Glomerular endothelial cell (primary cell): ENCODE data around the gene SPATA32. TPM values are rescaled to one million over a fixed set of nuclear protein-coding genes. Genes with fewer than 3 reads are reported as not detected.

Source experiments
- DNase-seq: peaks from one replicate; pipeline ENCODE4 v3.0.0-alpha.2; 2011; ENCODE audit warnings: low read depth, low spot score; ENCODE audit errors: extremely low read depth
- total RNA-seq: library from RNA; depleted of rRNA; stranded (reverse); fragments of >200 nt; gene quantifications from 2 replicates; pipeline ENCODE4 v1.2.3, GENCODE V29; 2015

SPATA32 gene
- total RNA-seq, 1 donor from 2014 or later: not detected

GRCh38 chr17:45248132-45248957 is 13.5 kb downstream of the SPATA32 start:
- DNase-seq: no peak

GRCh38 chr17:45247429-45248131 is 14.3 kb downstream of the SPATA32 start:
- no peak for DNase-seq

DNA sequence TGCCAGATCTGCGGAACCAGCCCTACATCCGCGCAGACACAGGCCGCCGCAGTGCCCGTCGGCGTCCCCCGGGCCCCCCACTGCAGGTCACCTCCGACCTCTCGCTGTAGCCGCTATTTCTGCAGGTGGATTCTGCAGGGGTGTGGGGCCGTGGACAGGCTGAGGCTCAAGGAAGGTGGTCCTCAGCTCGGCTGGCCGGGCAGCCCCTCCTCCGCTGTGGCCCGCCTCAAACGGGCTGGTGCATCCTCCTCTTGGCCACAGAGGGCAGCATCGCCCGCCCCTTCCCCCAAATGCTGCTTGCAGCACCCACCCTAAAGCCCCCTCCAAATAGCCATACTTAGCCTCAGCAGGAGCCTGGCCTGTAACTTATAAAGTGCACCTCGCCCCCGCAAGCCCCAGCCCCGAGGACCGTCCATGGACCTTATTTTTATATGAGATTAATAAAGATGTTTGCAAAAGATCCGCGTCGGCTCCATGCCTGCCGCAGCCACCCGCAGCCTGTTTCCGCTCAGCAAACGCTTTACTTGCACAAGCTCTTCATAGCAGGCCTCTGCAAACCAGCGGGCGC is 14.9 kb downstream of the SPATA32 start:
- DNase-seq: no peak

- DNase-seq: no peak
Observed at GRCh38 chr17:45246338-45246737, 15.6 kb downstream of the SPATA32 start.

DNA sequence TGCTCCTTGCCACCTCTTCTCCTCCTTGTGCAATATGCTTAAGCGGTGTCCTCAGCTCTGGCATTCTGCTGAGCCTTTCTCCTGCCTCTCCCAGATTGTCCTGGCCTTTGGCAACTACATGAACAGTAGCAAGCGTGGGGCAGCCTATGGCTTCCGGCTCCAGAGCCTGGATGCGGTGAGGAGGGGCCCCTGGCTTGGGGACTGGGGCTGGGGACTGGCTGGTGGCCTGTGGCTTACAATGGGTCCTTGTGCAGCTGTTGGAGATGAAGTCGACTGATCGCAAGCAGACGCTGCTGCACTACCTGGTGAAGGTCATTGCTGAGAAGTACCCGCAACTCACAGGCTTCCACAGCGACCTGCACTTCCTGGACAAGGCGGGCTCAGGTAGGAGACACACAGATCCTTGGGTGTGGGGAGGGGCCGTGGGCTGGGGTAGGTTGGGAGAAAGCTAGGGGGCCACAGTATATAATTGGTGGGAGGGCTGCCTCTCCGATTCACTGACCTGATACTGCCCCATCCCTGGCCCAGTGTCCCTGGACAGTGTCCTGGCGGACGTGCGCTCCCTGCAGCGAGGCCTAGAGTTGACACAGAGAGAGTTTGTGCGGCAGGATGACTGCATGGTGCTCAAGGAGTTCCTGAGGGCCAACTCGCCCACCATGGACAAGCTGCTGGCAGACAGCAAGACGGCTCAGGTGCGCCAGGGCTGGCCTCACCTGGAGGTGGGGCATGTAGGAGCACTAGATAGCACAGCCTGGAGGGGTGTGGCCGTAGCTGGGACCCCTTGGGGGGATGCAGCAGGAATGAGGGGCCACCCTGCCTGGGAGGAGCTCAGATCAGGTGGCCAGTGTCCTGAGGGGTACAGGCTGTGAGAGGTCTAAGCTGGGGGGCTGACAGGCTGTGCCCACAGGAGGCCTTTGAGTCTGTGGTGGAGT is 16.9 kb downstream of the SPATA32 start:
- DNase-seq: no peak

DNA sequence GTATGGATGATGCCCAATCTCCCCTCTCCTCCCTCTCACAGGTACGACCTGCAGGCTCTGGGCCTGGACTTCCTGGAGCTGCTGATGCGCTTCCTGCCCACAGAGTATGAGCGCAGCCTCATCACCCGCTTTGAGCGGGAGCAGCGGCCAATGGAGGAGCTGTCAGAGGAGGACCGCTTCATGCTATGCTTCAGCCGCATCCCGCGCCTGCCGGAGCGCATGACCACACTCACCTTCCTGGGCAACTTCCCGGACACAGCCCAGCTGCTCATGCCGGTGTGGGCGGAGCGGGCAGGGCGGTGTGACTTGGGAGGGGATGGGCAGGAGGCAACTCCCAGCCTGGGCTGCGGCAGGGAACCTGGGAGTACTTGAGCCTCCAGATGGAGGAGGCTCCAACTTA is 18.1 kb downstream of the SPATA32 start:
- DNase-seq: no peak

DNA sequence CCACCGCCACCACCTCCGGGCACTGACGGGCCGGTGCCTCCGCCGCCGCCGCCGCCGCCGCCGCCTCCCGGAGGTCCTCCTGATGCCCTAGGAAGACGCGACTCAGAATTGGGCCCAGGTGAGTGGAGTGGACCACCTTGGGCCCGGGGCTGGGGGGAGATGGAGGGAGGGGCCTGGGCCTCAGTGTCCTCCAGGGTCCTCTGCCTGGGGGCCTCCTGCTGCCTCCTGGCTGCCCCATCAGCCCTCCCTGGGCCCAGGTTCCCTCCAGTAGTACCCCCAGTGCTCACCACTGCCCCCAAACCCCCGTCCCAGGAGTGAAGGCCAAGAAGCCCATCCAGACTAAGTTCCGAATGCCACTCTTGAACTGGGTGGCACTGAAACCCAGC is 19.9 kb downstream of the SPATA32 start:
- DNase-seq: no peak

DNA sequence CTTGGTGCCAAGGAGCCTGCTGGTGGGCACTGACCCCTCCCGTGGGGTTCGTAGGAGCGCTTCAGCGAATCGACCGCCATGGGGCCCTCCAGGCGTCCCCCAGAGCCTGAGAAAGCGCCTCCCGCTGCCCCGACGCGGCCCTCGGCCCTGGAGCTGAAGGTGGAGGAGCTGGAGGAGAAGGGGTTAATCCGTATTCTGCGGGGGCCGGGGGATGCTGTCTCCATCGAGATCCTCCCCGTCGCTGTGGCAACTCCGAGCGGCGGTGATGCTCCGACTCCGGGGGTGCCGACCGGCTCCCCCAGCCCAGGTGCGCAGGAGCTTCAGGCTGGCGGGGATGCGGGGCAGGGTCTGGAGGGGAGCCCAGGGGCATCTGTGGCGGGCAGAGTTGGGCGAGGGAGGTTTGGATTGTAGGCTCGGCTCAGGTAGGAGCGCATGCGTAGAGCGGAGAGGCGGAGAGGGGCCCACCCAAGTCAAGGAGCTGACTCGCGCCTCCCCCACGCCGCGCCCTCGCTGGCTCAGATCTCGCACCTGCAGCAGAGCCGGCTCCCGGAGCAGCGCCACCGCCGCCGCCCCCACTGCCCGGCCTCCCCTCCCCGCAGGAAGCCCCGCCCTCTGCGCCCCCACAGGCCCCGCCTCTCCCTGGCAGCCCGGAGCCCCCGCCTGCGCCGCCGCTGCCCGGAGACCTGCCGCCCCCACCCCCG is 20.4 kb downstream of the SPATA32 start:
- DNase-seq: no peak

- no peak for DNase-seq
Observed at GRCh38 chr17:45240905-45241327, 21.0 kb downstream of the SPATA32 start.

DNA sequence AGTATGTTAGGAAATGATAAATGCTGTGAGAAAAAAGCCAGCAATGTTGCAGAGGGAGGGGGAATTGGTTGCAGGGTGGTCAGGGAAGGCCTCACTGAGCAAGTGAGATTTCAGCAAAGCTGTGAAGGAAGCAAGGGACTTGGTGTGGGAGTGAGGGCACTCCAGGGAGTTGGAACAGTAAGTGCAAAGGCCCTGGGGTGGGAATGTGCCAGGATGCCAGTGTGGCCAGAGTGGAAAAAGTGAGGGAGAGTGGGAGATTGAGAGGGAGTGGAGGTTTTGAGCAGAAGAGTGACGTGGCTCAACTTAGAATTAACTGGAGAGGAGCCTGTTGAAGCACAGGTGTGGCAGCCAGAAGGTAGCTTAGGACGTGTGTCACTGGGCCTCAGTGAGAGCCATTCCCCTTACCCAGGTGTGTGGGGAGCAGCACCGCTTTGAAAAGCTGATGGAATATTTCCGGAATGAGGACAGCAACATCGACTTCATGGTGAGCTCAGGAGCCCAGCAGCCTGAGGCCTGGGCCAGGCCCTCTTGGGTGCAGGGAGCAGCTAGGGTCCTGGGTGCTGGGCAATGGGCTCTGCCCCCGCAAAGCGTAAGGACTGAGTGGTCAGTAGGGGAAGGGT is 23.6 kb downstream of the SPATA32 start:
- DNase-seq: no peak

DNA sequence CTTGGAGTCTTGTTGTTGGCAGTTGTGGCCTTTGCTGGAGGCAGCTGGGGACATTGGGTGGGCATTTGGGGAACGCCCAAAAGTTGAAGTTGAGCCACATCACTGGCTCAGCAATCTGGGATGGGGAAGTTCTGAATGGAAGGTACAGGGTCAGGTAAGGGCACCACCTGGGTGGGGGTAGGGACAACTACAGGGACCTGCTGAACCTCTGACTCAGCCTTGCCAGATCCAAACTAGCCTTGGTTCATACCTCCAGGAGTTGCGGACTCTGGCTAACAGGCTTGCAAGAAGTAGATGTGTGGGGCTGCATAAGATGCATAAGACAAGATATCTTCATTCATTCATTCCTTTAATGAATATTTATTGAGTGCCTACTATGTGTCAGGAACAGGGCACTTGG is 24.2 kb downstream of the SPATA32 start:
- no peak for DNase-seq

DNA sequence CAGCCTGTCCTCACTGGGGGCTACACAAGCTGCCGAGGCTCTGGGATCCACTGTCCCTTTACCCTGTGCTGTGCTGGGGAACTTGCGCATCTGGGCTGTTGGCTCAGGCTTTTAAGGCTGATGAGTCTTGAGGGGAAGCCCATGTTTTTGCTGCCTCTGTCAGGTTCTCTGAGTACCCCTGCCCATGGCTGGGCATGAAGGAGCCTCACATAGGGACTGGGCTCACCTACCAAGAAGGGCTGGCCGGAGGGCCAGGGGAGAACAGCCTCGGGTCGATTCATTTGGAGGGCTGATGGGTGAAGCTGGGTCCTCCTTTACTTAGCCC is 25.6 kb downstream of the SPATA32 start:
- no peak for DNase-seq

DNA sequence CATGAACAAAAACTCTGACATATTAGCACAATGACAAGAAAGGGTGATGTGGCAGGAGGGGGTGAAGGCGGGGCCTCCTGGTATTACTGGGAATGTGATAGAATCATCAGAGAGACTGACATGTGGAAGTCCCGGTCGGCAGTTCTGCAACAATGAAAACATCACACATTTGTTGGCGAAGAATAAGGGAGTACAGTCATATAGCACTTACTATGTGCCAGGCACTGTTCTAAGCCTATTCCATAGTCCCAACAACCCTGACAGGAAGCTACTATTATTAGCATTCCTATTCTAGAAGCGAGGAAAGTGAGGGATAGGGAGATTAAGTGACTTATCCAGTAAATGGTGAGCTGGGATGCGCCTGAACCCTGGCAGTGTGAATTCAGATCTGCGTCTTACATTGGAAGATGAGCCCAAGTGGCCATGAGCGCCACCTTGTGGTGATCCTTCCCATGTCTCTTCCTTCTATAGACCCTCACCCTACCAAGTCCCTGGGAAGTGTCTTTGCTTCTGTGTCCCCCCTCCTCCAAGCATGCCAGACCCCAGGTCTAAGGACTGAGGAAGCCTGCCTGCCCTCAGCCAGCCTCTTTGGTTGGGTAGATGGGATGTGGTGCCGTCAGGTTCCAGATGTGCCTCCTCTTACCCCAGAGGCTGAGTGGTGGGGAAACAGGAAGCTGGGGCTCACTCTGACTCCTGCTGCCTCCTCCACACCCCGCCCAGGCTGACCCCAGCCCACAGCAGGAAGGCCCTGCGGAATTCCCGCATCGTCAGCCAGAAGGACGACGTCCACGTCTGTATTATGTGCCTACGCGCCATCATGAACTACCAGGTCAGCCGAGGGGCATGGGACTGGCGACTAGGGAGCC is 26.2 kb downstream of the SPATA32 start:
- DNase-seq: peak; percentile 50

- DNase-seq: no peak
Observed at GRCh38 chr17:45234641-45235415, 27.1 kb downstream of the SPATA32 start.

- no peak for DNase-seq
Observed at GRCh38 chr17:45233423-45233924, 28.4 kb downstream of the SPATA32 start.

DNA sequence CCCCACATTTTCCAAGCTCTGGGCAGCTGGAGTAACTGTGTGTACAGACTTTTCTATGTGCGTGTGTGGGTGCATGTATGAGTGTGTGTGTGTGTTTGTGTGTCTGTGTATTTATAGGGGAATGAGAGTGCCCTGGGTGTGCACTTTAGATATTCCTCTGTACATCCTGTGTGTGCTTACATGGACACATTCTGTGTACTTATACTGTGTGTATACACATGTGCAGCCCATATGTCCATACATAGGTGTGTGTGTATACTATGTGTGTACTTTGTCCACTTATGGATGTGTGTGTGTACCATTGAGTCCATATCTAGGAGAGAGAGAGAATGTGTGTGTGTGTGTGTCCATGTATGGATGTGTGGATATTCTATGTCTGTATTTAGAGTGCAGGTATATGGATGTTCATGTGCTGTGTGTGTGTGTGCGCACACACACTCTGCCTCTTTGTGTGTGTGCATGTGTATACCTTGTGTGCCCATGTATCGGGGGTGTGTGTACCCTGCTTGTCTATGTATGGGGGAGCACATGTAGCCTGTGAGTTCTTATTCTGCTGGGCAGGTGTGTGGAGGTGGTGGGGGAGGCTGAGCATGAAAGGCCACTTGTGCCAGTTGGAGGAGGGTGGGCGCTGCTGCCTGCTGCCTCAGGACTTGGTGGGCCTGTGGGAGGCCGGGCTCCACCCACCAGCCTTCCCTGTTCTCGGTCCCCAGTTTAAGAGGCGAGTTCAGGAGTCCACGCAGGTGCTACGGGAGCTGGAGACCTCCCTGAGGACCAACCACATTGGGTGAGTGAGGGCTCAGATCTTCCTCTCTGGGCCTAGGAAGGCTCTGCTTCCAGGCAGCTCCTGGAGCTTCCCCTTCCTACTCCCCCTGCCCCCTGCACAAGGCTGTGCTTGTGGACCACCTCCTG is 29.1 kb downstream of the SPATA32 start:
- no peak for DNase-seq
